LNCAP (cell line): Measurements from ENCODE around the gene MEGF11.

Experiments used
- TF ChIP-seq, protein P1 (sequence below): fragments of 450-650 bp; IDR thresholded peaks from 2 replicates; pipeline ENCODE4 v1.5.1; 2017; ENCODE audit warnings: mild to moderate bottlenecking

MEGF11 gene

DNA sequence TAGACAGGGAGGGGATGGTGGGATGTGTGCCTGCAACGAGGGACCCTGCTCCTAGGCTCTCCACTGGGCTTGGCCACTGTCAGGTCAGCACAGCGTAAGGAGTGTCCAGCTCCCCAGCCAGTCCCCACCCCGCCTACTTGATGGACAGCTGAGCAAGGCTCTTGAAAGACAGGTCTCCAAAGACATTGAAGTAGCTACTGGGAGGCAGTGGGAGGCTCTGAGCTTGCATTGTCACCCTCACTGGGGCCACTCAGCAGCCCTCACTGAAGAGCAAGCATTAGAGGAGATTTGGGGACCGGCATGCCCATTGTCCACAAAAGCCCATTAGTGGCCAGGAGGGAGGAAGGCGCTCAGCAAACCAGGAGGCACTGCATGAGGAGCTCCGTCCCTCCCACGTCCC, 146.5 kb downstream of the MEGF11 start:
- TF ChIP-seq, protein P1, sequence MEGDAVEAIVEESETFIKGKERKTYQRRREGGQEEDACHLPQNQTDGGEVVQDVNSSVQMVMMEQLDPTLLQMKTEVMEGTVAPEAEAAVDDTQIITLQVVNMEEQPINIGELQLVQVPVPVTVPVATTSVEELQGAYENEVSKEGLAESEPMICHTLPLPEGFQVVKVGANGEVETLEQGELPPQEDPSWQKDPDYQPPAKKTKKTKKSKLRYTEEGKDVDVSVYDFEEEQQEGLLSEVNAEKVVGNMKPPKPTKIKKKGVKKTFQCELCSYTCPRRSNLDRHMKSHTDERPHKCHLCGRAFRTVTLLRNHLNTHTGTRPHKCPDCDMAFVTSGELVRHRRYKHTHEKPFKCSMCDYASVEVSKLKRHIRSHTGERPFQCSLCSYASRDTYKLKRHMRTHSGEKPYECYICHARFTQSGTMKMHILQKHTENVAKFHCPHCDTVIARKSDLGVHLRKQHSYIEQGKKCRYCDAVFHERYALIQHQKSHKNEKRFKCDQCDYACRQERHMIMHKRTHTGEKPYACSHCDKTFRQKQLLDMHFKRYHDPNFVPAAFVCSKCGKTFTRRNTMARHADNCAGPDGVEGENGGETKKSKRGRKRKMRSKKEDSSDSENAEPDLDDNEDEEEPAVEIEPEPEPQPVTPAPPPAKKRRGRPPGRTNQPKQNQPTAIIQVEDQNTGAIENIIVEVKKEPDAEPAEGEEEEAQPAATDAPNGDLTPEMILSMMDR = no peak

DNA sequence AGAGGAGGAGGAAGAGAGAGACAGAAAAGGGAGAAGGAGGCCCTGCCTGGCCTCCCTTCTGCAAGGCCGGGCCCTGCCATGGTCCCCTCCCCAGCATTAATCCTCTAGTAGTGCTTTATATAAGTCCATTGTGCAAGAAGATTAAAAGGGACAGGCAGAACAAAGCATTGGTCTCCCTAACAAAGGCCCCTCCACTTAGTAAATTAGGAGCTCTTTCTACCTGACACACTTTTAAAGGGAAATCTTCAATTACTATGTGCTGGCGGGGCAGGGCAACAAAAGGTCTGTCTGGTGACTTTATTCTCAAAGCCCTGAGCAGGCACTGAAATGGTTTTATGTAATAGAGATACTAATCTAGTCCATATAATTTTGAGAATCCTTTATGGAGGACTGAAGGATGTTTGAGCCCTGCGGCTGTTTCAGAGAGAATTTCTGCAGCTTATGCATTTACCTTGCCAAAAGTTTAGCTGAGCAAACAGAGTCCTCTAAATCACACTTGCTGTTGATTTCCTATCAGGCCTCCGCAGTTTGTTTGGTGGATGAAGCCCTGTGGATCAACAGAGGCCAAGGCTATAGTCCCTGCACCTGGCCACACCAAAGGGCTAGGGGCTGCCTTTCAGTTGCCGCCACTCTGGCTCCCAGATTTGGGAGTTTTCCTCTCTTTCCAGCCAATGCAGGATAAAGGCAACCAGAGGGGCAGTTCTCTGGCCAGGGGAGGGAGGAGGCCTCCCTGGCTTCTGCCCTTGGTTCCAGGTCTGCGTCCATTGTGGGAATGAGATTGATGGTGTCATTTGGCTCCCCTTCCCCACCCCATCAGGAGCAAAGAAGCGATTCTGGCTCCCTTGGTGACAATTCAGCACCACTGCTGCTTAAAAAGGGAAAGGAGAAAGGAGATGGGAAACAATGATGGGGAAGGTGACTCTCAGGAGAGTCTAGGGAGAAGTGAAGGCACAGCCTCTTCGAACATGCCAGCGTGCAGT, 148.0 kb downstream of the MEGF11 start:
- TF ChIP-seq, protein P1 = no peak

DNA sequence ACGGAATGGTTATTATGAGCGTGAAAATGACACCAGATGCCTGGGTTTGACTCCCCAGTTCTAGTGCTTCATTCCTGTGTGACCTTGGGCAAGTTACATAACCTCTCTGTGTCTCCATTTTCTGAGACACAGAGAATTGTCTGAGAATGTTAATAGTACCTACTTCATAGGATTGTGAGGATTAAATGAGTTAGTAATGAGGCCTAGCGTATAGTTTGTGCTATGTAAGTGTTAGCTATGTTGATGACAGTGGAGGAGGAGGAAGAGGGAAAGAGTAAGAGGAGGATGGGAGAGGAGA, 150.3 kb downstream of the MEGF11 start:
- TF ChIP-seq, protein P1 = no peak

DNA sequence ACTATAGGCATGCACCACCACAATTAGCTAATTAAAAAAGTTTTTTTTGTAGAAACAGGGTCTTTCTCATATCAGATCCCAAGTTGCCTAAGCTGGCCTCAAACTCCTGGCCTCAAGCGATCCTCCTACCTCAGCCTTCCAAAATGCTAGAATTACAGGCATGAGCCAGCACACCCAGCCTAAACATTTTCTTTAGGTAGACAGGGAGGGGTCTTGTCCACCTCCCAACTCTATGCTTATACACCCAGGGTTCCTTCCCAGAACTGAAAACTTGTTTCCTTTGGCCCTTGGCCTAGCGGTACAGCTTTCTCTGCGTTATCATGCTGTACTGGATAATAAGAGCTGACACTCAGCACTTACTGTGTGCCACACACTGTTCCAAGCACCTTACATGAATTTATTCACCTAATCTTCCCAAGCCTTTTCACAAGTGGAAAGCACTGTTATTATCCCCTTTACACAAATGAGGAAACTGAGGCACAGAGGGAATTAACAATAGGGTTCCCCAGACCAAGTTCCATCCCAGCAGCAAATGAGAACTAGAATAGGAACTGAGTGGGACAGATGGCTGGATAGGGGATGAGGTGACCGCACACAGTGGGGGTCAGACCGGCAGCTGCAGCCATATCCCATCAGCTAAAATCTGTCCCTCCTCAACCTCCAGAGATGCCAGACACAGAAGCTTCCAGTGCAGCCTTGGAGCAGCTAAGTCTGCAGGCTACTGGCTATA, 150.8 kb downstream of the MEGF11 start:
- TF ChIP-seq, protein P1 = no peak

DNA sequence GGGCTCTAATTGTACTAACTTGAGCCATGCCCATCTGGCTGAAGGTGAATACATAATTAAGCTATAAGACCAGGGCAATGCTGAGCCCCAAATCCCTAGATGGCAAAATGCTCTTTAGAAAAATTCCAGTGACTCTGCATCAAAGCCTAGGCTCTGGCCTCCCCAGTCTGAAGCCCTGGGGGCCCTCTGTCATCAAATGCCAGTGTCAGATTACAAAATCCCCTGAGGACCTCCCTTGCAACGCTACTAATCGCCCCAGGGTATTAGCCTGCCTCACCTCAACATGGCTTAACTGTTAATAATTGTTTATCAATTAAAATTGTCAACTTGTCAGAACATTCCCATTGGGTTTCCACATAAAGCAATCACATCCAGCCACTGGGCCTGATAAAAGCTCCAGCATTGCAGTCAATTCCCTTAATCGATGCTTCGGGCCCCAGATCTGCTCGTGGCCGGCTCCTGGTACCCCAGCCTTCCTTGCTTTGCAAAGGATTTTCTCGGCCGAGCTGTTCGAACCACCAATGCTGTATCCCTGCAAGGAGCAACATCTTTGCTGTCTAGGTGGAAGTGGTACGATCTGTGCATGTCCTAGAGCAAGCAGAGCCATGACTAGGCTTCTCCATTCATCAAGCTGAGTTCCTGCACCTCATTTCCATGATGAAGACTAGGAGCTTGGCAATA, 151.7 kb downstream of the MEGF11 start:
- TF ChIP-seq, protein P1 = no peak

DNA sequence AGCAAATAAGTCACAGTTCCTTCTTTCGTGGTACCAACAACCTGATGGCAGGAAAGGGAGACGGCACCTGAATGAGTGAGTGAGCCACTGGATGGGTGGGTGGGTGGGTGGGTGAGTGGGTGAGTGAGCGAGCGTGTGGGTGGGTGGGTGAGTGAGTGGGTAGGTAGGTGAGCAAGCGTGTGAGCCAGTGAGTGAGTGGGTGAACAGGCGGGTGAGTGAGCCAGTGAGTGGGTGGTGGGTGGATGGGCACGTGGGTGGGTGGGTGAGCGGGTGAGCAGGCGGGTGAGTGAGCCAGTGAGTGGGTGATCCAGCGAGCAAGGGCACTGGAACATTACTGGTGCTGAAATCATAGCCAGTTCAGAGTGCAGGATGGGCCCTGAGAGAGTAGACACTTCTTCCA, 152.8 kb downstream of the MEGF11 start:
- TF ChIP-seq, protein P1 = no peak

DNA sequence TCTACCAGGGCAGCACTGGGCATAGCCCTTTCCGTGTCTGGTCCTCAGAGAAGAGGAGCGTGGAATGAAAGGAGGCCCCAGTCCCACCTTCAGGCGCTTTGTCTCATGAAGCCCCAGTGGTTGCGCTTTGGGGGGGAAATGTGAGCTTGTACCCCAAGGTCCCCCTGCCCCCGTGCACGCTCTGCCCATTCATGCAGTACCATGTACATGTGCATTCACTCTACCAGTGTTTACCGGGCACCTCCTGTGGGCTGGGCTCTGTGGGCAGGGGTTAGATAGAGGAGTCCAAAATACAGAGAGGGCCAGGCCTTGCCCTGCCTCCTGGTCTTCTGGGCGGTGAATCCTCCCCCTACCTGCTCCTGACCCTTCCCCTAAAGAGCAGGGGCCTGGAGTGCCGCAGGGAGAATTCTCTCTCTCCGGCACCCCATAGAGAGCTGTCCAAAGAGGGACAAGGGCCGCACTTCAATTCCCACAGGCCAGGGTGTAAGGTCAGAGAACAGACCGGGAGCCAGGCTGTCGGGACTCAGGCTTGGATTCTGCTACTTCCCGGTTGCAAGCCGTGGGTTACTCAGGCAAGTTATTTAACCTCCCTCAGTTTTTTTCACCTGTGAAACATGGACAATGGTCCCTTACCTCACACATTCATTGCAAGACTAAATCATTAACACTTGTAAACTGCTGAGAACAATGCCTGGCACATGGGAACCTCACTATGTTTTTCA, 153.4 kb downstream of the MEGF11 start:
- TF ChIP-seq, protein P1 = no peak
